Colonic mucosa (tissue), 4 donors: ENCODE data around the gene SPACA5. TPM values are rescaled to one million over a fixed set of nuclear protein-coding genes. Genes with fewer than 3 reads are reported as not detected.

Experiments used
- DNase-seq: peaks from one replicate; pipeline ENCODE4 v3.0.0-alpha.2; 2020
- H3K27ac ChIP-seq: fragments of 200-600 bp; one replicate; pipeline ENCODE4 v1.8.0; 2021
- H3K27me3 ChIP-seq: fragments of 200-600 bp; one replicate; pipeline ENCODE4 v1.8.0; 2021
- H3K36me3 ChIP-seq: fragments of 200-600 bp; one replicate; pipeline ENCODE4 v1.8.0; 2021
- H3K4me1 ChIP-seq: fragments of 200-600 bp; one replicate; pipeline ENCODE4 v1.8.0; 2021; ENCODE audit warnings: mild to moderate bottlenecking
- H3K4me3 ChIP-seq: fragments of 200-600 bp; one replicate; pipeline ENCODE4 v1.8.0; 2021
- H3K9ac ChIP-seq, 2 donors: one replicate each; pipeline ENCODE4 v1.7.0; 2013; ENCODE audit warnings: control low read depth in 2 of 2, low read depth in 2 of 2, low read length in 2 of 2
- H3K9me3 ChIP-seq: fragments of 200-600 bp; one replicate; pipeline ENCODE4 v1.8.0; 2021
- intact Hi-C: fragments of 100-400 bp; cut with DNase I; formaldehyde crosslinking; loops from one replicate; pipeline ENCODE4 v1.14.1; 2022
- total RNA-seq, 2 donors: library from RNA; stranded (reverse); fragmentation: NEBNext Ultra II Directional in 1 of 2; extraction: Animal tissue kit (Norgen Biotek cat#: 25700) in 1 of 2; gene quantifications; one replicate each; pipeline ENCODE4 v1.2.1, GENCODE V29; 2021
- TF ChIP-seq, protein P1 (sequence below): fragments of 200-600 bp; IDR thresholded peaks from one replicate; pipeline ENCODE4 v1.8.0; 2022; ENCODE audit warnings: antibody characterized with exemption, mild to moderate bottlenecking
- donor health status: healthy.
- donor health status: DM: no; HTN: no; CAD: no.
- donor health status: DM: no; HTN: no; CAD: no.

The SPACA5 gene
- total RNA-seq, 2 donors from 2014 or later: not detected

DNA sequence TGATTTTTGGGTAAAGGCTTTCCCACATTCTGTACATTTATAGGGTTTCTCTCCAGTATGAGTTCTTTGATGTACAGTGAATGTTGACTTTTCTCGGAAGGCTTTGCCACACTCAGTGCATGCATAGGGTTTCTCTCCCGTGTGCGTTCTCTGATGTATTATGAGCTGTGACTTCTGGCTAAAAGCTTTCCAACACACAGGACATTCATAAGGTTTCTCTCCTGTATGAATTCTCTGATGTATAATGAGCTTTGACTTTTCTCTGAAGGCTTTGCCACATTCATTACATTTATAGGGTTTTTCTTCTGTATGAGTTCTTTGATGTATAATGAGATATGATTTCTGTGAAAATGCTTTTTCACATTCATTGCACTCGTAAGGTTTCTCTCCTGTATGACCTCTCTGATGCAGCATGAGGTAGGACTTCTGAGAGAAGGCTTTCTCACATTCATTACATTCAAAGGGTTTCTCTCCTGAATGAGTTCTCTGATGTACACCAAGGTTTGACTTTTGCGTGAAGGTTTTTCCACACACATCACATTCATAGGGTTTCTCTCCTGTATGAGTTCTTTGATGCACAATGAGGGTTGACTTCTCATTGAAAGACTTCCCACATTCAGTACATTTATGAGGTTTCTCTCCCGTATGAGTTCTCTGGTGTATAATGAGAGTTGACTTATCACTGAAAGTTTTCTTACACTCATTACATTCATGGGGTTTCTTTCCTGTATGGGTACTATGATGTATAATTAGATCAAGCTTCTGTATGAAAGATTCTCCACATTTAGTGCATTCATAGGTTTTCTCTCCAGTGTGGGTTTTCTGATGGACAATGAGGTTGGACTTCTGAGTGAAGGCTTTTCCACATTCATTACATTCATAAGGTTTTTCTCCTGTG is 30.3 kb upstream of the SPACA5 start:
- TF ChIP-seq, protein P1, sequence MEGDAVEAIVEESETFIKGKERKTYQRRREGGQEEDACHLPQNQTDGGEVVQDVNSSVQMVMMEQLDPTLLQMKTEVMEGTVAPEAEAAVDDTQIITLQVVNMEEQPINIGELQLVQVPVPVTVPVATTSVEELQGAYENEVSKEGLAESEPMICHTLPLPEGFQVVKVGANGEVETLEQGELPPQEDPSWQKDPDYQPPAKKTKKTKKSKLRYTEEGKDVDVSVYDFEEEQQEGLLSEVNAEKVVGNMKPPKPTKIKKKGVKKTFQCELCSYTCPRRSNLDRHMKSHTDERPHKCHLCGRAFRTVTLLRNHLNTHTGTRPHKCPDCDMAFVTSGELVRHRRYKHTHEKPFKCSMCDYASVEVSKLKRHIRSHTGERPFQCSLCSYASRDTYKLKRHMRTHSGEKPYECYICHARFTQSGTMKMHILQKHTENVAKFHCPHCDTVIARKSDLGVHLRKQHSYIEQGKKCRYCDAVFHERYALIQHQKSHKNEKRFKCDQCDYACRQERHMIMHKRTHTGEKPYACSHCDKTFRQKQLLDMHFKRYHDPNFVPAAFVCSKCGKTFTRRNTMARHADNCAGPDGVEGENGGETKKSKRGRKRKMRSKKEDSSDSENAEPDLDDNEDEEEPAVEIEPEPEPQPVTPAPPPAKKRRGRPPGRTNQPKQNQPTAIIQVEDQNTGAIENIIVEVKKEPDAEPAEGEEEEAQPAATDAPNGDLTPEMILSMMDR: no peak
- intact Hi-C loops: no loop called here
- no peak for DNase-seq

DNA sequence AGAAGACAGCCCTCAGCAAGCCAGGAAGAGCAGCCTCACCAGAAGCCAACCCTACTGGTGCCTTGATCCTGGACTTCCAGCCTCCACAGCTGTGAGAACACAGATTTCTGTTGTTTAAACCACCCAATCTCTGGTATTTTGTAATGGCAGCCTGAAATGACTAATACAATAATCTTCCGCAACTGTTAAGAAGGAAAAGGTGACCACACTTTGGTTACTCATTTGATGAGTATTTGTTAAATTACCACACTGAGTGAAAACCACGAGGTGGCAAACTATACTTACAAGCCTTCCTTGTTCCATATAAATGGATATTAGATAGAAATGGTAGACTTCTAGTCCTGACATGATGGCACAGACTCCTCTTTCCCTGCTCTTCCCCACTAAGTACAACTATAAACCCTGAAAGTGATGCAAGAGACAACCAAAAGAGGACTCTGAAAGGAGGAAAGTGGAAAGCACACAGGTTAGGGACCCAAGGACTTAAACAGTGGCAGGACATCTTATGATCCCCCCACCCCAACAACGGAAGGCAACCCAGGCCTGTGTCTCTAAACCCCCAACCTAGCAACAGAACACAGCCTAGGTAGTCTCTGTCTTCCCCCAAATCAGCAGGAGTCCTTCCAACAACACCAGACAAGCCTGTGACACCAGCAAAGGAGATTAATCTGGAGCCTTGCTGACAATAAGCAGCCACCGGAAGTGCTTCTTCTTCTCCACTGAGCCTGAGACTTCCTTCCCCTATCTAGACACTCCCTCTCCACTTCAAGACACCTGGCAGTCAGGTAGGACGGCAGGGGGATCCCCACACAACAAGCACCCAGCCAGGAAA is 15.3 kb upstream of the SPACA5 start:
- H3K4me3 ChIP-seq: no peak overlapping the region
- H3K9me3 ChIP-seq: no peaks in the 10 kb centered on the region
- no peaks in the 10 kb centered on the region for H3K4me1 ChIP-seq
- H3K9ac ChIP-seq: no peak overlapping the region
- TF ChIP-seq, protein P1: no peak
- no peaks in the 10 kb centered on the region for H3K36me3 ChIP-seq
- DNase-seq: no peak
- H3K27ac ChIP-seq: no peak overlapping the region
- intact Hi-C loops: no loop called here
- H3K27me3 ChIP-seq: no peaks in the 10 kb centered on the region

More for the DNA sequence above, 30.3 kb upstream of the SPACA5 start:
- Histone ChIP-seq H3K4me1 (no peaks in the 10 kb centered on the region), H3K27me3 (no peaks in the 10 kb centered on the region), H3K4me3 (no peak overlapping the region), H3K27ac (no peak overlapping the region), H3K36me3 (peaks cover 3% of the 10 kb centered on the region), H3K9ac (no peak overlapping the region), H3K9me3 (peaks cover 21% of the 10 kb centered on the region)

- no peaks in the 10 kb centered on the region for H3K27me3 ChIP-seq
- no peak overlapping the region for H3K4me3 ChIP-seq
- H3K9me3 ChIP-seq: no peaks in the 10 kb centered on the region
- DNase-seq: no peak
- intact Hi-C loops: no loop called here
- TF ChIP-seq, protein P1: no peak
- no peaks in the 10 kb centered on the region for H3K36me3 ChIP-seq
- H3K4me1 ChIP-seq: no peaks in the 10 kb centered on the region
- H3K9ac ChIP-seq: no peak overlapping the region
- no peak overlapping the region for H3K27ac ChIP-seq
Observed at GRCh38 chrX:47992095-47992380, 14.8 kb upstream of the SPACA5 start.

GRCh38 chrX:47992669-47993068 is 14.1 kb upstream of the SPACA5 start:
- H3K27ac ChIP-seq: no peak overlapping the region
- no peaks in the 10 kb centered on the region for H3K27me3 ChIP-seq
- TF ChIP-seq, protein P1: no peak
- H3K4me1 ChIP-seq: no peaks in the 10 kb centered on the region
- no peak for DNase-seq
- intact Hi-C loops: no loop called here
- no peak overlapping the region for H3K9ac ChIP-seq
- no peaks in the 10 kb centered on the region for H3K36me3 ChIP-seq
- H3K9me3 ChIP-seq: no peaks in the 10 kb centered on the region
- no peak overlapping the region for H3K4me3 ChIP-seq

GRCh38 chrX:48001260-48001659 is 5.5 kb upstream of the SPACA5 start:
- intact Hi-C loops: no loop called here
- no peaks in the 10 kb centered on the region for H3K36me3 ChIP-seq
- H3K9ac ChIP-seq: no peak overlapping the region
- H3K27me3 ChIP-seq: no peaks in the 10 kb centered on the region
- TF ChIP-seq, protein P1: no peak
- no peak overlapping the region for H3K27ac ChIP-seq
- H3K4me3 ChIP-seq: no peak overlapping the region
- no peak for DNase-seq
- no peaks in the 10 kb centered on the region for H3K9me3 ChIP-seq
- no peaks in the 10 kb centered on the region for H3K4me1 ChIP-seq
